DND-41 (cell line): ENCODE measurements around the gene VPS16.

ENCODE experiments used
- EZH2 ChIP-seq: IDR thresholded peaks from 3 replicates; pipeline ENCODE4 v1.6.1; 2012; ENCODE audit warnings: borderline replicate concordance, low read depth, mild to moderate bottlenecking, moderate library complexity, low read length, inconsistent platforms; ENCODE audit not compliant: severe bottlenecking
- TF ChIP-seq, protein P1 (sequence below): IDR thresholded peaks from 2 replicates; pipeline ENCODE4 v1.5.1; 2012; ENCODE audit warnings: borderline replicate concordance, low read length, moderate library complexity, mild to moderate bottlenecking; ENCODE audit not compliant: poor library complexity, severe bottlenecking; ENCODE audit errors: extremely low read depth

DNA sequence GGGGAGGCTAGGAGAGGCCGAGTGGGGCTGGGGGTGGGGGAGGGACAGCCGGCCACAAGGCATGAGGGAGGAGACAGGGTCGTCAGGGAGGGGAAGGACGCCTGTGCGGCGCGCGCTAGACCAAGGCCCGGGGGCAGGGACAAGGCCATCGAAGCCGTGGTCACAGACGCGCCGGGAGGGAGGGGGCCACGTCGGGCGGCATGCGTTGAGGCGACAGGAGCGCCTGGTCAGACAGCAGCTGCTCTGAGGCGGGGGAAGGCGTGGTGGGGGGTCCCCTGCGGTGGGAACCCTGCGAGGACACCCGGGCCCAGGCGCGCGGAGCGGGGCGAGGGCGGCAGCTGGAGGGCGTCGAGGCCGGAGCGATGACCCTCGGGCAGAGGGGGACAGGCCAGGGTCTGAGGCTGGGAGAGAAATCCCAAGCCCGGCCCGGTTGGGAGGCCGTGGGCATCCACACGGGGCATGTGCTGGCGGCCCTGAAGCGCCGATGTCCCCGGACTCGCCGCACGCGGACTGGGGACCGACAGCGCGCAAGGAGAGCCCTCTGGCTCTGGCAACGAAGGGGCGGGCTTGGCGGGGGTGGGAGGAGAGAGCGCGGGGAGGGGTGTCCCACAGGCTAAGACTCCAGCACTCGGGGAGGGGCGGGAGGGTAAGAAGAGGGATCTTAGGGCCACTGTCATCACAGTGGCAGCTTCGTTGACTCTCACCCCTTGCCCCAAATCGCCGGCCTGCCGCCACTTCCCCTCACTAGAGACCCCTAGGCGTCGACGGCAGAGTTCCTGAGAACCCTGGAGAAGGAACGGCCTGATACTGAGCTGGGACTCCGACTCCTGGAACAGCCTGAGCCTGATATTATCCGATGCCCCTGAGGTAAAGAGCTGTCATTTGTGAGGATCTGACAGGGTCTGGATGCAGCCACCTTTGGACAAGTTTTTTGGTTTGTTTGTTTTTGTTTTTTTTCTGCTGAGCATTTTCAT is 19.4 kb upstream of the VPS16 start:
- TF ChIP-seq, protein P1, sequence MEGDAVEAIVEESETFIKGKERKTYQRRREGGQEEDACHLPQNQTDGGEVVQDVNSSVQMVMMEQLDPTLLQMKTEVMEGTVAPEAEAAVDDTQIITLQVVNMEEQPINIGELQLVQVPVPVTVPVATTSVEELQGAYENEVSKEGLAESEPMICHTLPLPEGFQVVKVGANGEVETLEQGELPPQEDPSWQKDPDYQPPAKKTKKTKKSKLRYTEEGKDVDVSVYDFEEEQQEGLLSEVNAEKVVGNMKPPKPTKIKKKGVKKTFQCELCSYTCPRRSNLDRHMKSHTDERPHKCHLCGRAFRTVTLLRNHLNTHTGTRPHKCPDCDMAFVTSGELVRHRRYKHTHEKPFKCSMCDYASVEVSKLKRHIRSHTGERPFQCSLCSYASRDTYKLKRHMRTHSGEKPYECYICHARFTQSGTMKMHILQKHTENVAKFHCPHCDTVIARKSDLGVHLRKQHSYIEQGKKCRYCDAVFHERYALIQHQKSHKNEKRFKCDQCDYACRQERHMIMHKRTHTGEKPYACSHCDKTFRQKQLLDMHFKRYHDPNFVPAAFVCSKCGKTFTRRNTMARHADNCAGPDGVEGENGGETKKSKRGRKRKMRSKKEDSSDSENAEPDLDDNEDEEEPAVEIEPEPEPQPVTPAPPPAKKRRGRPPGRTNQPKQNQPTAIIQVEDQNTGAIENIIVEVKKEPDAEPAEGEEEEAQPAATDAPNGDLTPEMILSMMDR, result no peak
- TF ChIP-seq EZH2, result no peak
